ENCODE measurements around the gene SLC1A6.
"Not testable (repeated sequence)": the region's sequence is repeated elsewhere in the genome, so short reads cannot be mapped to it uniquely, and the experiment has no call there.

The SLC1A6 gene

GRCh38 chr19:14979476-14980255 lies at the start of gene SLC1A6:
Gene SLC1A6, minus strand, starts transcription at chr19:14979864. Its CDS starts 6,954 bp downstream, at chr19:14972910.
- no peak for DNase-seq

- DNase-seq, result no peak
These were observed 48.8 kb upstream of the SLC1A6 start for GRCh38 chr19:15028490-15028889.

DNA sequence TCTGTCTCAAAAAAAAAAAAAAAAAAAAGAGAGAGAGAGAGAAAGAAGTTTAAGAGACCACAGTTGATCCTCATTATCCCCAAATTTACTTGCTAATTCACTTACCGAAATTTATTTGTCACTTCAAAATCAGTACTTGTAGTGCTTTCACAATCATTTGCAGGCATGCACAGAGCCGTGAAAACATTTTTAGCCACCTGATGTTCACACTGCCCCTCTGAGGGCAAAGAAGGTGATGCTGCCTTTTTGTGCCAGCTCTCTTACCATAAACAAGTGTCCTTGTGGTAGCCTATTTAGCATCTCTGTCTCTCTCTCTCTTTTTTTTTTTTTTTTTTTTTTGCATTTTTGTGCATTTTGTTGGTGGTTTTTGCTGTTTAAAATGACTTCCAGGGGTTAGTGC lies 45.6 kb upstream of the SLC1A6 start:
- DNase-seq, result no peak

DNA sequence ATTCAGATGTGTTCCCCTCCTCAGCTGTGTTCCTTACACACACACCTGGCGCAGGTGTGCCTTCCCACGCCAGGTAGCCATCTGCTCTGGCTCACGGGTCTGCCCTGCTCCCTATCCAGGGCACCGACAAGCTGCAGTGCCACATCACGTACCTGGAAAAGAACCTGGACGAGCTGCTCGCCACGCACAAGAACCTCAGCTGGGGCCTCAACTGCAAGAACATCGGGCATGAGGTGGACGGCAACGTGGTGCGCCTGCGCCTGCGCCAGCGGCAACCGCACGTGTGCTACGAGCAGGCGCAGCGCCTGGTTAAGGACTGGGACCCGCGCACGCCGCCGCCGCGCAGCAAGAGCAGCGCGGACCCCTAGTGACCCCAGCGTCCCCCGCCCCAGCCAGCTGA lies 43.1 kb upstream of the SLC1A6 start:
- DNase-seq, result no peak

DNA sequence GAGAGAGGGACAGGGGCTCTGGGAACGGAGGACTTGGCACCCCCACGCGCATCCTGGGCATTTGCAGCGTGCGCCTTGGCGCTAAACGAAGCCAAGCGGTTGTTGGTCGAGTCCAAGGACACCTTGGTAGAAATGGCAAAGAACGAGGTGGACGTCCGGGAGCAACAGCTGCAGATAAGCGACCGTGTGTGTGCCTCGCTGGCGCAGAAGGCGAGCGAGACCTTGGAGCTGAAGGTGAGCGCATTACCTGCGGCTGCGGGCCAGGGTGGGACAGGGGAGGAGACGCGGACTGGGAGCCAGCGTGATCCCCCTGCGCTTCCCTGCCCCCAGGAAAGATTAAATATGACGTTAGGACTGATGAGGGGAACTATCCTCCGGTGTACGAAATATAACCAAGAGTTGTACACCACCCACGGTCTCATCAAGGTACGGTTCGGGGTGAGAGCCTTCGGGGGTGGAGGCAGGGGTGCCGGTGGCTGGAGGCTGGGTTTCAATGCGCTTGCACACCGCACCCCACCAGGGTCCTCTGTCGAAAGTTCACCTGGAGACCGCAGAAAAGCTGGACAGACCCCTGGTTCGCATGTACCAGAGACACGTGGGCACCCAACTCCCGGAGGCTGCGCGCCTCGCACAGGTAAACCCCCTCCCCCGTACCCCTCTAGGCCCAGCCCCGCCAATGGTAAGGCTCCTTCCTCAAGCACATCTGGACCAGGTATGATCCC lies 41.8 kb upstream of the SLC1A6 start:
- DNase-seq, result no peak

GRCh38 chr19:15018836-15019235 lies 39.2 kb upstream of the SLC1A6 start:
- DNase-seq, result not testable (repeated sequence)

DNA sequence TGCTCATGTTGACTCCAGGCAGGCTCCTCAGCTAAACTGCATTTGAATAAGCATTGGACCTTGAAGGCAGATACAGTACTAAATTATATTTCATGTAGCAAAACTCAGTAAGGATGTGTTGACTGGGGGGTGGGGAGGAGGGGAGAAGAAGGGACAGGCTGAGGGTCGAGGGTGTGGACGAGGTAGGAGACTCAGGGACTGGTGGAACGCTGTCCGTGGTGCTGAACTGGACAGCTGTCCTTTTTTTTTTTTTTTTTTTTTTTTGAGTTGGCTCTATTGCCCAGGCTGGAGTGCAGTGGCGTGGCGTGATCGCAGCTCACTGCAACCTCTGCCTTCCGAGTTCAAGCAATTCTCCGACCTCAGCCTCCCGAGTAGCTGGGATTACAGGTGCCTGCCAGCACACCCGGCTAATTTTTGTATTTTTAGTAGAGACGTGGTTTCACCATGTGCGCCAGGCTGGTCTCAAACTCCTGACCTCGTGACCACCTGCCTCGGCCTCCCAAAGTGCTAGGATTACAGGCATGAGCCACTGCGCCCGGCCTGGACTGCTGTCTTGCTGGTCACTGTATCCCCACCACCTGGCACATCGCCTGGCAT lies 36.4 kb upstream of the SLC1A6 start:
- DNase-seq, result no peak

- no peak for DNase-seq
These were observed 34.9 kb upstream of the SLC1A6 start for GRCh38 chr19:15014579-15014978.

- no peak for DNase-seq
These were observed 31.0 kb upstream of the SLC1A6 start for GRCh38 chr19:15010501-15011300.

GRCh38 chr19:15008308-15008707 lies 28.6 kb upstream of the SLC1A6 start:
- no peak for DNase-seq

GRCh38 chr19:14997981-14998380 lies 18.3 kb upstream of the SLC1A6 start:
- no peak for DNase-seq

- no peak for DNase-seq
These were observed 13.1 kb upstream of the SLC1A6 start for GRCh38 chr19:14992780-14993179.

GRCh38 chr19:14985133-14985532 lies 5.5 kb upstream of the SLC1A6 start:
- no peak for DNase-seq

GRCh38 chr19:14978161-14978776 lies 1.4 kb downstream of the SLC1A6 start:
- DNase-seq, result no peak

GRCh38 chr19:14977128-14977527 lies 2.5 kb downstream of the SLC1A6 start:
- no peak for DNase-seq

GRCh38 chr19:14974488-14974887 lies 5.2 kb downstream of the SLC1A6 start:
- DNase-seq, result no peak

GRCh38 chr19:14972676-14973075 lies 7.0 kb downstream of the SLC1A6 start:
- DNase-seq, result no peak

GRCh38 chr19:14971474-14971873 lies 8.2 kb downstream of the SLC1A6 start:
- DNase-seq, result no peak

- no peak for DNase-seq
These were observed 11.4 kb downstream of the SLC1A6 start for GRCh38 chr19:14968247-14968646.

GRCh38 chr19:14961956-14962685 lies 17.5 kb downstream of the SLC1A6 start:
- DNase-seq, result no peak

- no peak for DNase-seq
These were observed 20.4 kb downstream of the SLC1A6 start for GRCh38 chr19:14959263-14959662.

DNA sequence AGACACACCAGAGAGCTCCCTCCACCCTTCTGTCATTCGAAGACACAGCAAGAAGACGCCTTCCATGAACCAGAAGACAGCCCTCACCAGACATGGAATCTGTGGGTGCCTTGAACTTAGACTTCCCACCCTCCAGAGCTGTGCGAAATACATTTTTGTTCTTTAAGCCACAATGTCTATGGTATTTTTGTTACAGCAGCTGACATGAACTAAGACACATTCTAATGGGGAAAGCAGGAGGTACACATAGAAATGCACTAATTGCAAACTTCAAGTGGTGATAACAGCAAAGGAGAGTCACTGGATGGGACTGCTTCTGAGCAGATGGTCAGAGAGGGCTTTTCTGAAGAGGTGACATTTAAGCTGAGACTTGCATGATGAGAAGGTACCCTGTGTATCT lies 22.2 kb downstream of the SLC1A6 start:
- no peak for DNase-seq
